HG02970 (cell line): ENCODE data around the gene EIF4G3.
"Not testable (repeated sequence)": the region's sequence is repeated elsewhere in the genome, so short reads cannot be mapped to it uniquely, and the experiment has no call there.

Experiments
- ATAC-seq: cut with Tn5 transposase; IDR thresholded peaks from one replicate; pipeline ENCODE4 v1.9.1; 2021; ENCODE audit warnings: mild to moderate bottlenecking, moderate library complexity, moderate number of reproducible peaks; ENCODE audit not compliant: unreplicated experiment, low FRiP score

The EIF4G3 gene

GRCh38 chr1:21084111-21084810, 92.4 kb downstream of the EIF4G3 start:
- ATAC-seq: no peak

- no peak for ATAC-seq
Observed at GRCh38 chr1:21082073-21082472, 94.6 kb downstream of the EIF4G3 start.

GRCh38 chr1:21077085-21077484, 99.6 kb downstream of the EIF4G3 start:
- no peak for ATAC-seq

GRCh38 chr1:21072721-21073120, 104.0 kb downstream of the EIF4G3 start:
- no peak for ATAC-seq

GRCh38 chr1:21069549-21069948, 107.1 kb downstream of the EIF4G3 start:
- ATAC-seq: no peak

GRCh38 chr1:21068937-21069336, 107.8 kb downstream of the EIF4G3 start:
- ATAC-seq: no peak

- ATAC-seq: no peak
Observed at GRCh38 chr1:21067551-21068227, 109.0 kb downstream of the EIF4G3 start.

GRCh38 chr1:21066356-21067012, 110.2 kb downstream of the EIF4G3 start:
- ATAC-seq: no peak

GRCh38 chr1:21065851-21066250, 110.8 kb downstream of the EIF4G3 start:
- no peak for ATAC-seq

- ATAC-seq: no peak
Observed at GRCh38 chr1:21064057-21064456, 112.6 kb downstream of the EIF4G3 start.

- ATAC-seq: no peak
Observed at GRCh38 chr1:21060523-21060922, 116.2 kb downstream of the EIF4G3 start.

GRCh38 chr1:21059021-21059420, 117.7 kb downstream of the EIF4G3 start:
- no peak for ATAC-seq

GRCh38 chr1:21058035-21058793, 118.5 kb downstream of the EIF4G3 start:
- no peak for ATAC-seq

- not testable (repeated sequence) for ATAC-seq
Observed at GRCh38 chr1:21053189-21053928, 123.3 kb downstream of the EIF4G3 start.

GRCh38 chr1:21052034-21052433, 124.7 kb downstream of the EIF4G3 start:
- ATAC-seq: no peak

GRCh38 chr1:21051177-21051825, 125.4 kb downstream of the EIF4G3 start:
- no peak for ATAC-seq

GRCh38 chr1:21050031-21050430, 126.7 kb downstream of the EIF4G3 start:
- no peak for ATAC-seq

- ATAC-seq: no peak
Observed at GRCh38 chr1:21048462-21048861, 128.2 kb downstream of the EIF4G3 start.

GRCh38 chr1:21046132-21046531, 130.6 kb downstream of the EIF4G3 start:
- ATAC-seq: no peak

GRCh38 chr1:21045351-21045750, 131.3 kb downstream of the EIF4G3 start:
- no peak for ATAC-seq
